Activated T-cell treated with anti-CD3 and anti-CD28 coated beads, Interleukin-2, amount 50 U/mL, for 24 hours (primary cell): ENCODE measurements around the gene DCTN2.
"Not testable (repeated sequence)": the region's sequence is repeated elsewhere in the genome, so short reads cannot be mapped to it uniquely, and the experiment has no call there.

Experiments
- DNase-seq: peaks from one replicate; pipeline ENCODE4 v3.0.0-alpha.2; 2020
- H3K27ac Mint-ChIP-seq: 2 replicates; pipeline ENCODE4 v1.8.0; 2020; ENCODE audit warnings: mild to moderate bottlenecking, mixed read lengths
- H3K27me3 Mint-ChIP-seq: 2 replicates; pipeline ENCODE4 v1.8.0; 2020; ENCODE audit warnings: mixed read lengths
- H3K36me3 Mint-ChIP-seq: 2 replicates; pipeline ENCODE4 v1.8.0; 2020; ENCODE audit warnings: low read depth, mixed read lengths
- H3K4me1 Mint-ChIP-seq: 2 replicates; pipeline ENCODE4 v1.8.0; 2020; ENCODE audit warnings: low read depth, mixed read lengths
- H3K4me3 Mint-ChIP-seq: 2 replicates; pipeline ENCODE4 v1.8.0; 2020; ENCODE audit warnings: mild to moderate bottlenecking, moderate library complexity, mixed read lengths
- H3K9me3 Mint-ChIP-seq: 2 replicates; pipeline ENCODE4 v1.8.0; 2020; ENCODE audit warnings: mixed read lengths

DCTN2 gene

DNA sequence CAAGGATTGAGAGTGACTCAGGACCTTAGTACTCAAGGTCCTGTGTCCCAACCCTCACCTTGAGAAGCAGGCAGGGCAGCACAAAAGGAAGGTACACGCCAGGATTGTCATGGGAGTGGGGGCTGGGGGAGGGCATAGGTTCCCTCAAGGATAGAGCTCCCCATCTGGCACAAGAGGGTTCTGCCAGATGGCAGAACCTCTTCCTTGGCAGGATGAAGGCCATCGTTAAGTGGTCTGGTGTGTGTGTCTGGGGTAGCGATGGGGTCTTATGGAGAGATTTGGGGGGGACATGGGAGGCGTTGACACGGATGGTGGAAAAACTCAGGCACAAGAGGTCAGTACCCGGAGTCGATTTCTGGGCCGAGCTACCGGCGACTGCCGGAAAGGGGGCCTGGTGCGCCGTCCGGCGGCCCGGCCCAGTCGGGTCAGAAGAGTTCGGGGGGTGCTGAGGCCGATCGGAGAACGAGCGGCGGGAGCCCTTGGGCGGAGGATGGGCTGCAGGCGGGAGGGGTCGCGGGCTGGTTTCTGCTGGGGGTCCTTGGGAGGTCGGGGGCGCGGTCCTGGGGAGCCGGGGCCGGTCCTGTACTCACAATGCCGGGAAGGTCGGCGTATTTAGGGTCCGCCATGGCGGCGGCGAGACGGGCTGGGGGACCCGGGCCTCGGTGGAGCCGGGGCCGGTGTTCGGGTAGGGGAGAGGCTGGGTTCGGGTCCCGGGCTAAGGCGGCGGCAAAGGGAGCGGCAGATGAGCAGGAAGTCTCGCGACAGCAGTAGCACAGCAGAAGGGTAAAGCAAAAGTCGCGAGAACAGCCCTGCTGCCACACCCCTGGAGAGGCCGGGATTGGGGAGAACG, at the start of gene DCTN2:
Gene DCTN2 (minus strand): TSS at position 755 of the 850 bp plus-strand sequence. CDS start 129 bp downstream, at position 626.
- peak within 1 kb of the TSS; percentile 91 for H3K4me3 Mint-ChIP-seq
- DNase-seq = peak; percentile 93
- peak within 1 kb of the TSS; percentile 96 for H3K27ac Mint-ChIP-seq
- H3K4me1 Mint-ChIP-seq = peaks cover 48% of the 10 kb centered on the region
- peaks cover 40% of the 10 kb centered on the region for H3K36me3 Mint-ChIP-seq
- peaks cover 7% of the 10 kb centered on the region for H3K27me3 Mint-ChIP-seq
- H3K9me3 Mint-ChIP-seq = no peaks in the 10 kb centered on the region

DNA sequence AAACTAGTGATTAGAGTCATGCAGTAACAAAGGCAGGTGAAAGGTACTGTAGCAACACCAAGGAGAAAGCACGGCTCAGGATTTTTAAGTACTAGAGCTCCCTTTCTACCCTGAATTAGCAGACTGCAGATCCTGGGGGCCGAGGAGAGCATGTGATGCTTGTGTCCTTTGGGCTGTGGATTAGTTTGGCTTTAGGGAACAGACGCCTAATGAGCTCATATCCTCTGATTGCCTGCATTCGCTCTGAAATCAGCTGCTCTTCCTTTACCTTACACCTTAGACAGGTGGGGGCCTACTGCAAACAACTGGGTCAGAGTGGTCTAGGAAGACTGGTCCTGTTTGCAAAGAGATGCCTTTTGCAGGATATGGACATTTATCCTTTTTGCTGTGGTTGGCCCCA, 46.2 kb upstream of the DCTN2 start:
- peaks cover 43% of the 10 kb centered on the region for H3K36me3 Mint-ChIP-seq
- H3K4me3 Mint-ChIP-seq = no peak overlapping the region
- H3K9me3 Mint-ChIP-seq = no peaks in the 10 kb centered on the region
- H3K27ac Mint-ChIP-seq = no peak overlapping the region
- H3K27me3 Mint-ChIP-seq = no peaks in the 10 kb centered on the region
- H3K4me1 Mint-ChIP-seq = peaks cover 28% of the 10 kb centered on the region
- DNase-seq = no peak

DNA sequence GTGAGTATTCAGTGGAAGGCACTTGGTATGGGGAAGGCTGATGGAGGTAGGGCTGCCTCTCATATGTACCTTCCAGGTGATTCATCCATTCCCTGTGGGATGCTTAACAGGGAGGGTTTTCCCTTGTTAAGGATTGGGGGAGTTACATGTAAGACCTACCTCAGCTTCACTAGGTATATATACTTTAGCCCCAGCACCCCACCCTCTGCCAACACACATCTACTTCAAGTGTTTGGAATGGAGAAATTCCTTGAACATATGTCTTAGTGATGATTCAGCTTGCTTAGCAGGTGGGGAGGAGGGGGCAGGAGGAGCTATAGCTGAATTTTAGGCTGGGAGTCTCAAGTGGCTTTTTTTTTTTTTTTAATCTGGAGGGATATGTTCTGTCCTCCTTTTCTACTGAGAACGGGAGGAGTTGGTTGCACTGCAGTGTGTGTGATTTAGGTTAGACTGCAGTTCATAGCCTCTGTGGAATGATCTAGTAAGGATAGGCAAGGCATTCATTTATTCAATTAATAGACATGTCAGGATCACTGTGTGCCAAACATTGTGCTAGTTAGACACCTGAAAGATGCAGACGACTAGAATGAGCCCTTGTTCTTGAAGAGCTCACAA, 45.7 kb upstream of the DCTN2 start:
- Mint-ChIP-seq H3K27ac (no peak overlapping the region), H3K9me3 (no peaks in the 10 kb centered on the region), H3K36me3 (peaks cover 40% of the 10 kb centered on the region), H3K4me1 (peaks cover 28% of the 10 kb centered on the region), H3K27me3 (no peaks in the 10 kb centered on the region), H3K4me3 (peak overlapping the region; percentile 87)
- no peak for DNase-seq

DNA sequence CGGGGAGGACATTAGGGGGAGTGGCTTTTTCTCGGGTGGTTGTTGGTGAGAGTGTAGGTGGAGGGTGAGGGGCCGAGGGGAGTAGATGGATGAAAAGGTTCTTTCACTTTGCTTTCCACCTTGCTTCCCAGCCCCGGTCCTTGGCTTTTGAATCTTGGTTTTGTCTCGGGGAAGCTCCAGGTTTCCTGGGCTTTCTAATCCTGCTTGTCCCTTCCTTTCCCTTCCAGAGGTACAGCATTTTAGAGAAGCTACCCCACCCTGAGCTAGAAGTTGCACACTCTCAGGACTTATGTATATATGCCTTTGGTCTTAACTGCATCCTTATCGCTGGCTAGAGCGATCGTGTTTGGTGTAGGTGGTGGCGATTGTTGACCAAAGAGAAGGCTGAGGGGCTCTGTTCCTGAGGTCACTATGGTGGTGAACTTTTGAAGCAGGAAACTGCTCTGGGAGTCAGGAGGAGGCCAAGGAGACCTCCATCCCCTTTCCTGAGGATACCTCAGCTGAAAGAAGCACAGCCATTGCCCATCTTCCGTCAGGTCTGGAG, 44.9 kb upstream of the DCTN2 start:
- Mint-ChIP-seq H3K27me3 (no peaks in the 10 kb centered on the region), H3K4me1 (peaks cover 28% of the 10 kb centered on the region), H3K9me3 (no peaks in the 10 kb centered on the region), H3K4me3 (peak overlapping the region; percentile 87), H3K36me3 (peaks cover 32% of the 10 kb centered on the region), H3K27ac (peak overlapping the region; percentile 84)
- no peak for DNase-seq

DNA sequence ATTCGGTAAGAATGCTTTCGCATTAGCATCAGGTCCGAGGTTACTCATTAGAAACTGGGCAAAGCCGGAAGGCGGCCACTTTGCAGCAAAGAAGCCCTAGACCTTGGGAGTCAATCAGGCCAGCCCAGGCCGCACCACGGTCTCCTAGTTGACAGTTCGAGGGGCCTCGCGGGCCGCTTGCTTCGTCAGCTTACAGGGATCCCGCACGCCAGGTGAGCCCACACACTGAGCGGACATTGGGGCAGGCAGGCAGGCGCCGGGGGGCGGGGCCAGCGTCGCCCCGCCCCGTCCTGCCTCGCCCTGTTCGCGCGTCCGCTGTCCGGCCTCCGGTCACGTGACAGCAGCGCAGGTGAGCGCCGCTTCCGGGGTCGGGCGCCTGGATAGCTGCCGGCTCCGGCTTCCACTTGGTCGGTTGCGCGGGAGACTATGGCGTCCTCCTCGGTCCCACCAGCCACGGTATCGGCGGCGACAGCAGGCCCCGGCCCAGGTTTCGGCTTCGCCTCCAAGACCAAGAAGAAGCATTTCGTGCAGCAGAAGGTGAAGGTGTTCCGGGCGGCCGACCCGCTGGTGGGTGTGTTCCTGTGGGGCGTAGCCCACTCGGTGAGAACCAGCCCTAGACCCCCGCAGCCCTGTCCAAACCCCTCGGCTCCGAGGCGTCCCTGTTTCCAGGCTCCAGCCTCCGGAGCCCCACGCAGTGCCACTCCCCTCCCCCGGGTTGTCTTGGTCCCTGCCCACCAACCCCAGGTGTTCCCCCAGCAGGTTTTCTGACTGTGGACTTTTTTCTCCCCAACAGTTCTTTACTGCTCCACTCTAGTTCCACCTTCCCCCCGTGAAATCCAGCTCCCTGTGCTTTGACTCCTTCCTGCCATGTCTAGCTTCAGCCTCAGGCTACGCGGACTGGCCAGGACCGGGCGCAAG, 44.1 kb upstream of the DCTN2 start, which contains the start of gene PIP4K2C:
Gene PIP4K2C (plus strand): TSS at position 329 of the 918 bp plus-strand sequence. CDS start 98 bp downstream, at position 427.
- Mint-ChIP-seq H3K4me1 (peaks cover 28% of the 10 kb centered on the region), H3K4me3 (peak within 1 kb of the TSS; percentile 87)

DNA sequence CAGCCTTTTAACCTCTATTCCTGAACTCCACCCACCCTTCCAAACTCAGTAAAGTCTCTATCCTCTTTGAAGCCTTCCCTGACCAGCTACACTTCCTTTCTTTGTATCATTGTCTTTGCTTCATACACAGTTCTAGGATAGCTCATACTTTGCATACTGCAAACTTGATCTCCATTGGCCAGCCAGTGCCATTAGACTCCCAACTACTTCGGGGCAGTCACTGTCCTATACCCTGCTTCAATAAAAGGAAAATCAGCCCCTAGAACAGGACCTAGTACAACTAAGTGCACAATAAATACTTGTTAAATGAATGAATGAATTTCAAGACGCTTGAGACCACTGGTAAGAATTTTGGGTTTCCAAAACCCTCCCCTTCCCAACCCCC, 43.5 kb upstream of the DCTN2 start:
- H3K4me1 Mint-ChIP-seq = peaks cover 28% of the 10 kb centered on the region
- DNase-seq = no peak
- H3K9me3 Mint-ChIP-seq = no peaks in the 10 kb centered on the region

More for the DNA sequence above, 44.1 kb upstream of the DCTN2 start, which contains the start of gene PIP4K2C:
- Mint-ChIP-seq H3K27ac (peak within 1 kb of the TSS; percentile 86), H3K27me3 (no peaks in the 10 kb centered on the region), H3K36me3 (peaks cover 26% of the 10 kb centered on the region), H3K9me3 (no peaks in the 10 kb centered on the region)
- peak; percentile 87 for DNase-seq

DNA sequence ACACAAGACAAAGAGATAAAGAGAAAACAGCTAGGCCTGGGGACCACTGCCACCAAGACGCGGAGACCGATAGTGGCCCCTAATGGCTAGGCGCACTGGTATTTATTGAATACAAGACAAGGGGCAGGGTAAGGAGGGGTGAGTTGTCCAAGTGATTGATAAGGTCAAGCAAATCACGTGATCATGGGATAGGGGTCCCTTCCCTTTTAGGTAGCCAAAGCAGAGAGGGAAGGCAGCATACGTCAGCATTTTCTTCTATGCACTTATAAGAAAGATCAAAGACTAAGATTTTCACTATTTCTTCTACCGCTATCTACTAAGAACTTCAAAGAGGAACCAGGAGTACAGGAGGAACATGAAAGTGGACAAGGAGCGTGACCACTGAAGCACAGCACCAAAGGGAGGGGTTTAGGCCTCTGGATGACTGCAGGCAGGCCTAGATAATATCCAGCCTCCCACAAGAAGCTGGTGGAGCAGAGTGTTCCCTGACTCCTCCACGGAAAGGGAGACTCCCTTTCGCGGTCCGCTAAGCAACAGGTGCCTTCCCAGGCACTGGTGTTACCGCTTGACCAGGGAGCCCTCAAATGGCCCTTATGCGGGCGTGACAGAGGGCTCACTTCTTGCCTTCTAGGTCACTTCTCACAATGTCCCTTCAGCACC, 42.1 kb upstream of the DCTN2 start:
- H3K9me3 Mint-ChIP-seq, DNase-seq, H3K36me3 Mint-ChIP-seq, H3K4me3 Mint-ChIP-seq, H3K27ac Mint-ChIP-seq, H3K27me3 Mint-ChIP-seq: not testable (repeated sequence)
- peaks cover 27% of the 10 kb centered on the region for H3K4me1 Mint-ChIP-seq

More for the DNA sequence above, 43.5 kb upstream of the DCTN2 start:
- Mint-ChIP-seq H3K36me3 (peaks cover 20% of the 10 kb centered on the region), H3K4me3 (peak overlapping the region; percentile 87), H3K27ac (peak overlapping the region; percentile 86), H3K27me3 (no peaks in the 10 kb centered on the region)

DNA sequence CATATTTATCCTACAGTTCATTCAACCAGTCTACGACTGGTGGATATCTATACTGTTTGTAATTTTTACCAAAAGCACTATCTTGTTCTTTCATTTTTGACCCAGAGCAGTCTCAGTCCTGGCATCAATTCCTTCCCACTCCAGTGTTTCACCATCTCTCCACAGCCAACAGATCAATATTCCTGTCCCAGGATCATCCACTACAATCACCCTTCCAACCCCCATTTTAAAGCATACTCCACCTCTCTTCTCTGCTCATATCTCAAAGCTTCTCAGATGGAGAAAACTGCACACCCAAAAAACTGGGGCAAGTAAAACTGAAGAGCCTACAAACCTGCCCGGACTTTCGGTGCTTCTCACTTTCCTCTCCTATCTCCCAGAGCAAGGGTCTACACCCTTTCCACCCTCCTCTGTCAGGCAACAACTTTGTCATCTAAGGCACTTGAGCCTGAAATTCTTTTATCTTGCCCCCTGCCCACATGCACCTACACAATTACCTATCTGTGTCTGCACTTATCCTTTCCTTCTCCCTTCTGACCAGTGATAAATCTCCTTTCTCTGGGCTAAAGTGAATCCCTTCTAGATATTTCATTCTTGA, 39.9 kb upstream of the DCTN2 start:
- peaks cover 3% of the 10 kb centered on the region for H3K27me3 Mint-ChIP-seq
- H3K4me3 Mint-ChIP-seq = no peak overlapping the region
- DNase-seq = no peak
- peaks cover 5% of the 10 kb centered on the region for H3K36me3 Mint-ChIP-seq
- no peaks in the 10 kb centered on the region for H3K9me3 Mint-ChIP-seq
- H3K4me1 Mint-ChIP-seq = peaks cover 15% of the 10 kb centered on the region
- no peak overlapping the region for H3K27ac Mint-ChIP-seq

DNA sequence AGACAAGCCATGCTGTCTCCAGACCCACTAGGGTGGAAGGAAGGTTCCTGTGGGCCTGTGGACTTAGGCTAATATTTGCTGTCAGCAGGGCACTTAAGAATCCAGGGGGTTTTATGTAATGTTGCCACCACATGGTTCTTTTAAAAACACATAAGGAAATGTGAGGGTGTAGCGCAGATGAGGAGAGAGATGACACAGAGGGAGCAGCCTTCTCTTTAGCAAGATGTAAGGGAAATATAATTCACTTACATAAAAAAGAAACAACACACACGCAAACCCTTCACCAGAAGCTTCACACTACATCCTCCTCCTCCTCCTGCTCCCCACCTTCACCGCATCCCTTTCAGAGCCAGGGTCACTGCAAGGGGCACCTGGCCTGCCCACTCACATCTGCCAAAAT, 39.1 kb upstream of the DCTN2 start:
- DNase-seq = no peak
- H3K27me3 Mint-ChIP-seq = peaks cover 3% of the 10 kb centered on the region
- H3K4me3 Mint-ChIP-seq = no peak overlapping the region
- peaks cover 10% of the 10 kb centered on the region for H3K4me1 Mint-ChIP-seq
- H3K36me3 Mint-ChIP-seq = peaks cover 1% of the 10 kb centered on the region
- H3K9me3 Mint-ChIP-seq = no peaks in the 10 kb centered on the region
- H3K27ac Mint-ChIP-seq = no peak overlapping the region

DNA sequence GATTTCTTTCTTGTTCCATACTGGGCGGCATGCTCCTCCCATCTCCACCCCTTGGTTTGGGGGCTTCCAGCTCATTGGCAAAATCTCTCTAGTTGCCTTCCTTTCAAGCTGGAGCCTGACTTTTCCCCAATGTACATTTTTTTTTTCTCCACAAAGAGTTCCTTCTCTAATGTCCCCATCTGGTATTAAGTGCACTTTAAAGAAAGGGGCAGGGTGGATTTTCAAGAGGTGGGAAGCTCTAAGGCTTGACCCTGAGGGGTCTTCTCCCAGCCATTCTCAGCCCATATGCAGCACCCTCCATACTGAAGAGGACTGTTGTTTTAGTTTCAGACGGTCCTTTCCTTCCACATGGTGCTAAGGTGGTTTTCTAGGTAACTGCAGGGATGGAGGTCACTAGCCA, 38.2 kb upstream of the DCTN2 start:
- Mint-ChIP-seq H3K27ac (no peak overlapping the region), H3K4me1 (peaks cover 3% of the 10 kb centered on the region), H3K27me3 (peaks cover 3% of the 10 kb centered on the region), H3K9me3 (no peaks in the 10 kb centered on the region), H3K4me3 (no peak overlapping the region), H3K36me3 (no peaks in the 10 kb centered on the region)
- DNase-seq = no peak

DNA sequence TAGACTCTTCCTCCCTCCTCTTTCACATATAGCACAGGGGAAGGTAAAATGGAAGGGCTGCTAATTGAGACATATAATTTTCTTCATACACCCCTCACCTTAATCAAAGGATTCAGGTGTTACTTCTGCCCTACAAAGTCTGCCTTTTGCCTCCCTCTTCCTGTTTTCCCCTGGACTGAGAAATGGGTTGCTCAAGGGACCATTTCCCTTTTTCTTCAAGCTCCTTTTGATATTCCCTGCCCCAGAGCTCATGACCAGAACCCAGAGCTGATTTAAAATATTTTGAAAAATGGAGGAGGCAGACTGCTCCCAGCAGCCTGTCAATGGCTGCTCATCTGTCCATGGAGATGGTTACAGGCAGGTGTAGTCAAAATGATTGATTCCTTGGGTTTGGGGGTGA, 37.7 kb upstream of the DCTN2 start:
- H3K4me3 Mint-ChIP-seq = no peak overlapping the region
- H3K9me3 Mint-ChIP-seq = no peaks in the 10 kb centered on the region
- H3K36me3 Mint-ChIP-seq = no peaks in the 10 kb centered on the region
- DNase-seq = no peak
- H3K27me3 Mint-ChIP-seq = peaks cover 3% of the 10 kb centered on the region
- H3K27ac Mint-ChIP-seq = no peak overlapping the region
- H3K4me1 Mint-ChIP-seq = peaks cover 3% of the 10 kb centered on the region

DNA sequence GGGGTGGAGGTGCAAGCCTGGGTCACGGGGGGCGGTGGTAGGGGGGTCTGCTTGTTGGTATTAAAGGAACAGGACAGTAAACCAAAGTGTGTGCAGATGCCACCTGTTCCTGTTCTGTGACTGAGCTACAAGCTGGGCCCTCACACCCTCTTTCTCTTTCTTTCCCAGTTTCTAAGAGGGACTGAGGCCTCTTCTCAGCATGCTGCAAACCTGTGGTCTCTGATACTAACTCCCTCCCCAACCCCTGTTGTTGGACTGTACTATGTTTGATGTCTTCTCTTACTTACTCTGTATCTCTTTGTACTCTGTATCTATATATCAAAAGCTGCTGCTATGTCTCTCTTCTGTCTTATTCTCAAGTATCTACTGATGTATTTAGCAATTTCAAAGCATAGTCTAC, 37.1 kb upstream of the DCTN2 start:
- Mint-ChIP-seq H3K9me3 (no peaks in the 10 kb centered on the region), H3K4me3 (no peak overlapping the region), H3K4me1 (peaks cover 3% of the 10 kb centered on the region), H3K27me3 (peaks cover 3% of the 10 kb centered on the region), H3K27ac (no peak overlapping the region), H3K36me3 (no peaks in the 10 kb centered on the region)
- no peak for DNase-seq

DNA sequence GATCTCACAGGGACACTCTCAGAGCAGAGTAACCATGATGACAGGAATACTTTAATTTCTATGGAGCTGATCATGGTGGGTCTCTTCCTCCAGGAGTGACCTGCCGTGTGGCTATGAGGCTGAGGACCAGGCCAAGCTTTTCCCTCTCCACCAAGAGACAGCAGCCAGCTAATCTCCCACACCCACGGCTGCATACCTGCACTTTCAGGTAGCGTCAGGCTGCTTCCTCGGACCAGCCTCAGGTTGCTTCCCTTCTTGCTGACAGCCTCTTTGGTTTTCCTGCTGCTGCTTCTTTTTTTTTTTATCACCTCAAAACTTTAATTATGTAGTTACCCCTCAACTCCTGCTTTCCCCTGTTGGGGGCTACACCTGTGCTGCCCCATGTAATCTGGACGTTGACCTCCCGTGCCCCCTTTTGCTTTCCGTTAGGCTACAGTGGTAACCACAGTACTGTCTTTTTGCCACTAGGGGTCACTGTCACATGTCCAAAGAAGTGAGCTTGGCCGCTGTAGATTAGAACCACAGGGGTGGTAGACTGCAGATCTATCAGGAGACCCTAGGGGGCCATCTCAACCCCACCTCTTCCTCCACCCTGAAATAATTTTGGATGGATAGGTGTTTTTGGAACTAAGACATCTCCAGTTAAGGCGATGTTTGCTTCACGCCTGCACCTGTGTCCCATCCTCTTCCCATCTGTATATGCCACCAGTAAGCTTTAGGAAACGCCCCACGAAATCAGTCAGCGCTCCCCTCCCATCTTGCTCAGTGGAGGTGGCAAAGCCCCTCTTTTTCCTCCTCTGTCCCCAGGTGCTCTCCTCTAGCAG, 36.2 kb upstream of the DCTN2 start:
- Mint-ChIP-seq H3K27ac (no peak overlapping the region), H3K36me3 (no peaks in the 10 kb centered on the region), H3K4me1 (peaks cover 3% of the 10 kb centered on the region), H3K9me3 (no peaks in the 10 kb centered on the region), H3K4me3 (no peak overlapping the region), H3K27me3 (peaks cover 3% of the 10 kb centered on the region)
- peak; percentile 57 for DNase-seq
